A673 (cell line): ENCODE measurements around the gene COBL. TPM values are rescaled to one million over a fixed set of nuclear protein-coding genes. Genes with fewer than 3 reads are reported as not detected.

Experiments
- BruUV-seq: library from RNA; stranded (reverse); fragments of 400-500 nt; replicated peaks from 2 replicates; lab custom pipeline; 2021; lab: Mats Ljungman, UMichigan
- CTCF ChIA-PET: fragments of 300-600 bp; sonication (Branson Sonifier 250); formaldehyde crosslinking; loops from one replicate; lab custom pipeline; 2022; ENCODE audit warnings: antibody characterized with exemption; lab: Charles Lee
- POLR2A ChIA-PET: fragments of 300-600 bp; sonication (Branson Sonifier 250); formaldehyde crosslinking; loops from one replicate; lab custom pipeline; 2022; ENCODE audit warnings: antibody characterized with exemption; ENCODE audit not compliant: low non-redundant PET; lab: Charles Lee
- DNase-seq: peaks from one replicate; pipeline ENCODE4 v3.0.0-alpha.2; 2015; ENCODE audit warnings: low spot score
- H3K27ac ChIP-seq: fragments of 200-600 bp; sonication (generic); 2 replicates; pipeline ENCODE4 v1.5.1; 2016; ENCODE audit warnings: mixed run types, low read depth, mild to moderate bottlenecking, mixed read lengths, antibody characterized with exemption, low read length; ENCODE audit not compliant: poor library complexity, severe bottlenecking
- H3K27me3 ChIP-seq: fragments of 200-600 bp; sonication (generic); replicated peaks from 2 replicates; pipeline ENCODE4 v1.6.1; 2017; ENCODE audit warnings: mixed run types, low read depth, mild to moderate bottlenecking, mixed read lengths, antibody characterized with exemption, low read length; ENCODE audit not compliant: insufficient read depth, poor library complexity
- H3K36me3 ChIP-seq: fragments of 200-600 bp; sonication (generic); 2 replicates; pipeline ENCODE4 v1.6.1; 2016; ENCODE audit warnings: mixed run types, mild to moderate bottlenecking, mixed read lengths, antibody characterized with exemption, low read length; ENCODE audit not compliant: insufficient read depth, poor library complexity, severe bottlenecking
- H3K4me1 ChIP-seq: fragments of 200-600 bp; sonication (generic); 2 replicates; pipeline ENCODE4 v1.6.1; 2017; ENCODE audit warnings: mixed run types, mild to moderate bottlenecking, mixed read lengths, antibody characterized with exemption, low read length; ENCODE audit not compliant: insufficient read depth, poor library complexity, severe bottlenecking
- H3K4me3 ChIP-seq: fragments of 200-600 bp; sonication (generic); 2 replicates; pipeline ENCODE4 v1.5.1; 2016; ENCODE audit warnings: low read depth, mixed run types, mild to moderate bottlenecking, mixed read lengths, low read length; ENCODE audit not compliant: poor library complexity, severe bottlenecking
- H3K9me3 ChIP-seq: fragments of 200-600 bp; sonication (generic); 2 replicates; pipeline ENCODE4 v1.6.1; 2016; ENCODE audit warnings: mixed run types, low read depth, mild to moderate bottlenecking, mixed read lengths, antibody characterized with exemption, low read length; ENCODE audit not compliant: poor library complexity, severe bottlenecking
- EZH2 ChIP-seq: fragments of 200-600 bp; sonication (generic); IDR thresholded peaks from 2 replicates; pipeline ENCODE4 v1.6.1; 2017; ENCODE audit warnings: borderline replicate concordance, low read depth, mild to moderate bottlenecking, mixed read lengths, antibody characterized with exemption, low read length; ENCODE audit not compliant: poor library complexity, severe bottlenecking
- intact Hi-C: fragments of 100-400 bp; cut with micrococcal nuclease; formaldehyde crosslinking; loops from one replicate; pipeline ENCODE4 v1.10.0; 2022; ENCODE audit not compliant: unreplicated experiment
- total RNA-seq: library from RNA; stranded (reverse); gene quantifications from 2 replicates; pipeline ENCODE4 v1.2.3, GENCODE V29; 2021
- TF ChIP-seq, protein P1 (sequence below): fragments of 300-800, 200-600 bp; sonication (generic); conservative IDR thresholded peaks from 2 replicates; pipeline ENCODE4 v1.5.1; 2017; ENCODE audit warnings: low read depth, mild to moderate bottlenecking, antibody characterized with exemption, low read length, moderate library complexity, mixed read lengths

Gene COBL
- total RNA-seq, 1 experiment from 2014 or later, result not detected

DNA sequence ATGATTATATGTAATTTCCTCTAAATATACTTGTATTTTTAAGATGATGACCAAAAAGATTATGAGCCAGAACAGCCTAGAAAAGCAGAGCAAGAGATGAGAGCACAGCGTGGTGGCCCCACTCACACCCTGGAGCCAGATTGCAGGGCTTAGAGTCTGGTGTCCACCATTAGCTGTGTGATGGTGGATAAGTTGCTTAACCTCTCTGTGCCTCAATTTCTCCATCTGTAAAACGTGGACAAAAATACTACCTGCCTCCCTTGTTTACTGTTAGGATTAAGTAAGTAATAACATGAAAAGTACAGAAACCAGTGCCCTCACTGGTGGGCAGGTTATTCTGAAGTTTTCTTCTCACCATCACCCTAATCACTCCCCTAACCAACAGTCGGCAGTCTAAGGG is 212.3 kb downstream of the COBL start:
- ChIA-PET CTCF (no interaction called here), POLR2A (no interaction called here)
- BruUV-seq, result no TSS peak
- Histone ChIP-seq H3K4me3 (no peak overlapping the region), H3K9me3 (peaks cover 13% of the 10 kb centered on the region), H3K36me3 (no peaks in the 10 kb centered on the region), H3K27ac (no peak overlapping the region), H3K27me3 (no peaks in the 10 kb centered on the region), H3K4me1 (no peaks in the 10 kb centered on the region)
- DNase-seq, result no peak
- intact Hi-C loops, result no loop called here
- TF ChIP-seq, protein P1, sequence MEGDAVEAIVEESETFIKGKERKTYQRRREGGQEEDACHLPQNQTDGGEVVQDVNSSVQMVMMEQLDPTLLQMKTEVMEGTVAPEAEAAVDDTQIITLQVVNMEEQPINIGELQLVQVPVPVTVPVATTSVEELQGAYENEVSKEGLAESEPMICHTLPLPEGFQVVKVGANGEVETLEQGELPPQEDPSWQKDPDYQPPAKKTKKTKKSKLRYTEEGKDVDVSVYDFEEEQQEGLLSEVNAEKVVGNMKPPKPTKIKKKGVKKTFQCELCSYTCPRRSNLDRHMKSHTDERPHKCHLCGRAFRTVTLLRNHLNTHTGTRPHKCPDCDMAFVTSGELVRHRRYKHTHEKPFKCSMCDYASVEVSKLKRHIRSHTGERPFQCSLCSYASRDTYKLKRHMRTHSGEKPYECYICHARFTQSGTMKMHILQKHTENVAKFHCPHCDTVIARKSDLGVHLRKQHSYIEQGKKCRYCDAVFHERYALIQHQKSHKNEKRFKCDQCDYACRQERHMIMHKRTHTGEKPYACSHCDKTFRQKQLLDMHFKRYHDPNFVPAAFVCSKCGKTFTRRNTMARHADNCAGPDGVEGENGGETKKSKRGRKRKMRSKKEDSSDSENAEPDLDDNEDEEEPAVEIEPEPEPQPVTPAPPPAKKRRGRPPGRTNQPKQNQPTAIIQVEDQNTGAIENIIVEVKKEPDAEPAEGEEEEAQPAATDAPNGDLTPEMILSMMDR, result no peak
- no peak for TF ChIP-seq EZH2

DNA sequence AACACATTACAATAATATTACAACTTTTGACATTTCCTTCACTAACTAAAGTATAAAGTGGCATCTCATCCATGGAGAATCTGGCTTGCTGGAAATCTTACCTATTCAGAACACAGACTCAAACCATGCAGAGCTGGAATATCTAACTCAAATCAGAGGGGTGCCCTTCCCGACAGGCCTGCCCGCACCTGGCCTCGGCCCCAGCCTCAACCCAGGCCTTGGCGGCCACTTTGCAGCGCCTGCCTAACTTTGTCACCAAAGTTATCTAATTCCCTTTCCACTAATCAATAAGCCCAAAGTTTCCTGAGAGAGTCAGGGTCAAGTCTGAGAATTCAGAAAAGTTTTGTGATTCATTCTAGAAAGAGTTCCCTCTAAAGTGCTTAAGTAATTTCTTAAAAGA is 212.9 kb downstream of the COBL start:
- H3K9me3 ChIP-seq, result peaks cover 10% of the 10 kb centered on the region
- no peak overlapping the region for H3K4me3 ChIP-seq
- ChIA-PET CTCF (no interaction called here), POLR2A (no interaction called here)
- BruUV-seq, result no TSS peak
- intact Hi-C loops, result no loop called here
- TF ChIP-seq EZH2, result no peak
- TF ChIP-seq, protein P1, result no peak
- H3K4me1 ChIP-seq, result no peaks in the 10 kb centered on the region
- H3K36me3 ChIP-seq, result no peaks in the 10 kb centered on the region
- no peak overlapping the region for H3K27ac ChIP-seq
- no peaks in the 10 kb centered on the region for H3K27me3 ChIP-seq
- DNase-seq, result no peak

DNA sequence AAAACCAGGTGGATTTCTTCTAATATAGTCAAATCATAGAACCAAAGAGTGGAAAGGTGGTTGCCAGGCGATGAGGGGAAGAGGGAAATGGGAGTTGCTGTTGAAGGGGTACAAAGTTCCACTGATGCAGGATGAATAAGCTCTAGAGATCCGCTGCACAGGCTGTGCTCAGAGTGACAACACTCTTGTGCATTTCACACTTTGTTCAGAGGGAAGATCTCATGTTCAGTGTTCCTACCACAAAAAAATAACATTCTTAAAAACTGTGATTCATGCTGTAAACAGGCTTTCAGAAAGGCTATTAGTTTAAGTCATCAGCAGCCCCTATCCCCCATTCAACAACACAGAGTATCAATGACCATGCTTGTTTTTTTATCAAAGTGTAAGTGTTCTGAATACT is 213.8 kb downstream of the COBL start:
- Histone ChIP-seq H3K9me3 (peaks cover 14% of the 10 kb centered on the region), H3K4me3 (no peak overlapping the region), H3K36me3 (no peaks in the 10 kb centered on the region), H3K4me1 (no peaks in the 10 kb centered on the region), H3K27me3 (no peaks in the 10 kb centered on the region), H3K27ac (no peak overlapping the region)
- ChIA-PET CTCF (no interaction called here), POLR2A (no interaction called here)
- no peak for DNase-seq
- intact Hi-C loops, result no loop called here
- TF ChIP-seq EZH2, result no peak
- TF ChIP-seq, protein P1, result no peak
- BruUV-seq, result no TSS peak
